ENCODE results near the gene CDH19.

CDH19 gene

DNA sequence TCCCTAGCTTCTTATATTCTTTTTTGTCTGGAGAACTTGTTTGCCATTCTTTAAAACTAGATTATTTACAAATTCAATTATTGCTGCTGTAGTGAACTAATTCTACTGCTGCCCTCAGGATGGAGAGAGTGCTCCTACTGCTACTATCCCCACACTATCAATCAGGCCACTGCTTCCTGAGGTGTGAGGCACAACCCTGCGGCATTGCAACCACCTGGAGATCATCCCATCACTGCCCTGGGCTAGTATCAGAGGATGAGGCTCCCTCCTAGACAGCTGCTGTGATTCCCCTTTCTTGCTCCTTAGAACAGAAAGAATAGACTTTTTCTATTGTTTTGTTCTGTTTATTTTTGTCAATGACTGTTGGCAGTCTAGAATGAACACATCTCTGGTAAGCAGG, 146.6 kb downstream of the CDH19 start:
- DNase-seq (ENCODE audit: low read depth), result no peak
